Measurements from ENCODE around the gene TUBGCP6.

DNA sequence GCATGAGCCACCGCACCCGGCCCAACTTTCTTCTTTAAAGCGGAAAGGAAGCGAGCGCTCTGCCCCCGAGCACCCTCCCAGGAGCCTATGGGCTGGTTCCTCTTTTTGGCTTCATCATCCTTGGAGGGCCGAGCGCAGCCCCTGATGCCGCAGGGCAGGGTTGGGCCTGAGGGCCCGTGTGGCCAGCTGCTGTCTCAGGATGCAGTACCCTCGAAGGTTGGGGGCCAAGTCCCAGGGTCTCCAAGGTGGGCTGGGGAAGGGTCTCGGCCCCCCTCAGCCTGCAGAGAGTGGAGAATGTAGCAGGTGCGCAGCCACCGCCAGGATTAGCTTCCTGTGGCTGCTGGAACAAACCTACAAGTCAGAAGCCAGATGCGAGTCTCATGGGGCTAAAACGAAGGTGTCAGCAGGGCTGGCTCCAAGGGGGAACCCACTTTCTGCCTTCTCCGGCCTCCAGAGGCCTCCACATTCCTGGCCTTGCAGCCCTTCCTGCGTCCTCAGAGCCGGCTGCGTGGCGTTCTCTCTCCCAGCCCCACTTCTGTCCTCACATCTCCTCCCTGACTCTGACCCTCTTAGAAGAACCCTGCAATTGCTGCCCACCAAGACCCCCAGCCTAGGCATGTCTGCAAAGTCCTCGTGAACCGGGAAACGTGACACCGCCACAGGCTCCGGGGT is 71.4 kb downstream of the TUBGCP6 start:
- TF ChIP-seq POLR2AphosphoS5 (IDR thresholded peaks at IDR 0.05) (no peak), POLR2A (IDR thresholded peaks at IDR 0.05) (no peak)
- TF ChIP-seq, protein P1, sequence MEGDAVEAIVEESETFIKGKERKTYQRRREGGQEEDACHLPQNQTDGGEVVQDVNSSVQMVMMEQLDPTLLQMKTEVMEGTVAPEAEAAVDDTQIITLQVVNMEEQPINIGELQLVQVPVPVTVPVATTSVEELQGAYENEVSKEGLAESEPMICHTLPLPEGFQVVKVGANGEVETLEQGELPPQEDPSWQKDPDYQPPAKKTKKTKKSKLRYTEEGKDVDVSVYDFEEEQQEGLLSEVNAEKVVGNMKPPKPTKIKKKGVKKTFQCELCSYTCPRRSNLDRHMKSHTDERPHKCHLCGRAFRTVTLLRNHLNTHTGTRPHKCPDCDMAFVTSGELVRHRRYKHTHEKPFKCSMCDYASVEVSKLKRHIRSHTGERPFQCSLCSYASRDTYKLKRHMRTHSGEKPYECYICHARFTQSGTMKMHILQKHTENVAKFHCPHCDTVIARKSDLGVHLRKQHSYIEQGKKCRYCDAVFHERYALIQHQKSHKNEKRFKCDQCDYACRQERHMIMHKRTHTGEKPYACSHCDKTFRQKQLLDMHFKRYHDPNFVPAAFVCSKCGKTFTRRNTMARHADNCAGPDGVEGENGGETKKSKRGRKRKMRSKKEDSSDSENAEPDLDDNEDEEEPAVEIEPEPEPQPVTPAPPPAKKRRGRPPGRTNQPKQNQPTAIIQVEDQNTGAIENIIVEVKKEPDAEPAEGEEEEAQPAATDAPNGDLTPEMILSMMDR (IDR thresholded peaks at IDR 0.05), result no peak

Data from prostate gland (tissue), 2 donors.